HG03060 (cell line): ENCODE data around the gene CHAC1.
"Not testable (repeated sequence)": the region's sequence is repeated elsewhere in the genome, so short reads cannot be mapped to it uniquely, and the experiment has no call there.

ENCODE experiments used
- ATAC-seq: cut with Tn5 transposase; IDR thresholded peaks from one replicate; pipeline ENCODE4 v1.9.1; 2021; ENCODE audit warnings: low read depth, moderate number of reproducible peaks; ENCODE audit not compliant: unreplicated experiment

Gene CHAC1

DNA sequence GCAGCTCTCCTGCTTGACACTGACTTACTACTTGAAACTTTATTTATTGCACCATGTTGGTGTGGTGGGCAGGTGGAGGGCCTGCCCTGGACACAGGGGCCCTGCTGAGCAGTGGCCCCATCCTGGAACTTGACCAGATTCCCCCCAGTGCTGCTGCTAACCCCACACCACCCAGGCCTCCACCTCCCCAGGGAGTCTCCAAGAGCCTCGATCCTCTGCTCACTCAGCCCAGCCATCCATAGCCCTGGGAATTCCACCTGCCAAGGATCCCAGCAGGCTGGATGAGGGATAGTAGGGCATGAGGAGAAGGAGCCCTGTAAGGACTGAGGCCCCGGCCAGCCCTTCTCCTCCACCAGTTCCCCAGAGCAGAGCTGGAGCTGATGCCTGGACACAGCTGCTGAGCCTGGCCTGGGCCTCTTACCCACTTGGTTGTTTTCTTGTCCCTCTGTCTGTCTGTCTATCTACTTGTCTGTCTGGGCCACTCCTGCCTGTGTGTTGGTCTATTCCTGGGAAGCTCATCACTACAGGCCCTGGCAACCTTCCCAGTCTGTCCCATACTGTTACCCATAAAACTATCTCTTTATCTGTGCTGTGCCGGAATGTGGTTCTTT is 2.8 kb downstream of the CHAC1 start:
- no peak for ATAC-seq

DNA sequence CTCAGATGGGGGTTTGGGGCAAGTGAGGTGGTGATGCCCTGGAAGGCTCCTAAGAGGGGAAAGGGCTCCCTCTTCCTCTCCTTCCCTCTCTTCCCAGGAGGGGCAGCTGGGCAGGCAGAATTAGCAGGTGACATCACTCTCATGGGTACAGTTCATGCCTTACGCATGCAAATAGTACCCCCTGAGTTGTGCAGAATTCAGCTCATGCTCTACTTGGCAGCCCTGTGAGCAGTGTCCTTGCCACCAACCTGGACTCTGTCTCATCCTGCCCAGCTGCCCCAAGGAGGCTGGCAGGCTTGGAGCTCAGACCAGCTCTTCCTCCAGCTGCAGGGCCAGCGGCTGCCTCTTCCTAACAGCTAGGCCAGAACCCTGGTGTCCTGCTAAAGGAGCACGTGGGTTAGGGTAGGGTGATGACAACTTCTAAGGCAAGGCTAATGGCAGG is 3.3 kb downstream of the CHAC1 start:
- no peak for ATAC-seq

DNA sequence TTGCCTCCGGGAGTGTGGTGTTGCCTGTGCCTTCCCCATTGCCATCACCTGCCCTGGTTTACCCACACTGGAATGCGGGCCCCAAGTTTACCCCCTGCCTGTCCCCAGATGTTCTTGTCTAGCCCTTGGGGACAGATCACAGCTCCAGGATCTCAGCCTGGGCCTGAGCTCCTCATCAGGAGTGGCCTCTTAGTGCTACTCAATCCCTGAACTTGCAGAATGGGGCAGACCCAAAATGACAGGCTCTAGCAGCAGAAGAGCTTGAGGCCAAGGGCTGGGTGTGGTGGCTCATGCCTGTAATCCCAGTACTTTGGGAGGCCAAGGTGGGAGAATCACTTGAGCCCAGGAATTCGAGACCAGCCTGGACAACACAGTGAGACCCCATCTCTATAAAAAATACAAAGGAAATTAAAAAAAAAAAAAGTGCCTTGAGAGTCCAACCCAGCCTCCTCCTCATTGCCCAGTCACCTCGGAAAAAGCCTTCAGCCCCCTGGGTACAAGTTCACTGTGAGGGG is 3.8 kb downstream of the CHAC1 start:
- no peak for ATAC-seq

DNA sequence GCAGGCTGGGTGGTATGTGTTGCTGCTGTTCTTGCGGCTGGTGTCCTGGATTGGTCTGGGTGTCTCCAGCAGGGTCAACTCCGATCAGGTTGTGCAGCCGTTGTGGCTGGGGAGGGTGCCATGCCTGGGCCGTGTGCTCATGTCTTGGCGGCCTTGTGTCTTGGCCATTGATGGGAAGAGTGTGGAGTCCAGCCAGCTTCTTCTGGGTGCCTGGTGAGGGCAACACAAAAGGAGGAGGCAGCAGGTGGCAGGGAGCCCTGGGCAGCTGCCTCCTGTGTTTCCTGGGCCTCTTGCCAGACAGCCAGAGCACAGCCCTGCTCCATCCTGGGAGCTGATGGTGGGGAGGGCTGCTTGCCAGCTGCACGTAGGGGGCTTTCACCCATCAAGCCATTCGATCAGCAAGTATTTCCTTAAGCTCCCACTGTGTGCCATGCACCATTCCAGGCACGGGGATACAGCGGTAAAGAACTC is 4.3 kb downstream of the CHAC1 start:
- ATAC-seq = no peak

DNA sequence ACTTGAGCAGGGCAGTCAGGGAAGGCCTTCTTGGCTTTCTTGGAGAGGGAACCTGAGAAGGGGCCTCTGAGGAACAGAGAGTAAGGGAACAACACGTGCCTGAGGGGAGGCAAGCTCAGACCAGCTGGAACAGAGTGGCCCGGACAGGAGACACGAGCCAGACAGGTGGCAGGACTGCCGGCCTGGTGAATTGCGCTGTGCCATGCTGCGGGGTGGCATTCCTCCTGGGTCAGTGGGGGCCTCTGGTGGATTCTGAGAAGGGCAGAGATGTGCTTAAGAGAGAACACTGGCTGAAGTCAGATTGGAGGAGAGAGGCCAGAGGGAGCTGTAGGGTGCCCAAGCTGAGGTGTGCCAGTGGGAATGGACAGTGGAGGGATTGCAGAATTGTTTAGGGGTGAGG is 4.9 kb downstream of the CHAC1 start:
- ATAC-seq = no peak

DNA sequence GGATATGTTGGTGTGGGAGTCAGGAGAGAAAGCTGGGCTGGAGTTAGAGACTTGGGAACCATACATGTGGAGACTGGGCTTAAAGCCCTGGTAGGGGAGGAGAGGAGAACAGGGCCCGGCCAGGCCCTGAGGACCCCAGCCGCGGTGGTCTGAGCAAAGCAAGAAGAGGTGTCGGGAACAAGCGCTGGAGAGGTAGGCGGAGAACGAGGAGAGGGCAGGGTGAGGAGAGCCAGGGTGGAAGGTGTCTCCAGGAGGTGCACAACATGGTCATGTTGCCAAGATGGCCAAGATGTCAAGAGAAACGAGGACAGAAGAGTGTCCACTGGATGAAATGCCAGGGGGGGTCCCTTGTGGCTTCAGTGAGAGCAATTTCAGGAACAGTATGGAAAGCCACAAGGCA is 5.5 kb downstream of the CHAC1 start:
- no peak for ATAC-seq

DNA sequence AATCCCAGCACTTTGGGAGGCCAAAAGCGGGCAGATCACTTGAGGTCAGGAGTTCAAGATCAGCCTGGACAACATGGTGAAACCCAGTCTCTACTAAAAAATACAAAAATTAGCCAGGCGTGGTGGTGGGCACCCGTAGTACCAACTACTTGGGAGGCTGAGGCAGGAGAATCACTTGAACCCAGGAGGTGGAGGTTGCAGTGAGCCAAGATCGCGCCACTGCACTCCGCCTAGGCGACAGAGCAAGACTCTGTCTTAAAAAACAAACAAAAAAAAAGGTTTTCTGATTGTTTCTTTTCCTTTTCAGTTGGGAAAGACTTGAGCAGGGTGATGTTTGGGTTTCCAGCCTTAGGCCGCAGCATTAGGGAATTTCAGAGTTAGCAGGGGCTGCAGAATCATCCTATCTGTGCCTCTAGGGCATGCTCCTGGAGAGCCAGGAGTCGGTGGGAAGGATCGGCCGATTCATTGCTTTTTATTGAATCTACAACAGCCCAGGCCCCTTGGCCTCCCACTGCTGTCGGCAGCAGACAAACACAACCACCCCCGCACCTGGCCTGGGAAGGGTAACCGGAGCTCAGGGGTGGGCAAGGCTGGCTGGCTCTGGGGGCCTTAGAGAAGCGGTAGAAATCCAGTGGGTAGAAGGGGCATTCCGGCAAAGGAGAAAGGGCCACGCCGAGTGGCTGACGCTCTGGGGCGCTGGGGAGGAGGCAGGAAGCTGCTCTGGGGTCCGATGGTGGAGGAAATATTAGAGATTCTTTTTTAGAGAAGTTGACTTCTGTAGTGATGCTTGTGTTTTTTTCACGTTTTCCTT is 6.3 kb downstream of the CHAC1 start:
- no peak for ATAC-seq

DNA sequence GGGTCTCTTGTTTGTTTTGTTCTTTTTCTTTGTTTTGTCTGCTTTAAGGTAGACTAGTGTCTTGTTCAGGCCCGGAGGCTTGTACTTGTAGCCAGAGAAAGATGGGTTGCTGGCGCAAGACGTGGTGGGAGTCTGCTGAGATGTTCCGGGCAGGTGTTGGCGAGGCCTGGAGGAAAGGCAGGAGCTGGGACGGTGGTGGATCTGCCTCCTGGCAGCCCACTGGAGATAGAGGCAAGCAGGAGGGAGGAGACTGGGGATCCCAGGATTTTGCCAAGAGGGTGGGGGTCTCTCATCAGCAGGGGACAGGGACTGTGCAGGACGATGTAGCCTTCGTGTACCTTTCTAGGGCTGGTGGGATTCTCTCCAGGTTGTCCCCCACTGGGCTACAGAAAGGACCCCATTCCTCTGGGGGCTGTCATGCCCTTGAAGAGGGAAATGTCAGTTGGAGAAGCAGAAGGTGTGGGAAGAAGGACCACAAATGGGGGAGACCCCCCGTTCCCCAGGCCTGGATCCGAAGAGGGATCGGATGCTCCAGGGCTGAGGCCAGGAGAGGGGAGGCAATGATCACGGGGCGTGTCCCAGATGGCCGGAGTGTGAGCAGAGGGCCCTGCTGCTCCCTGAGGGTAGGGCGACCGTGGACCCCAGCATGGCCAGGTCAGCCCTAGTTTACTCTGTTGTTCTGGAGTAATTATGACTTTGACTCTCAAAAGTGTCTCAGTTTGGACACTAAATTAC is 7.0 kb downstream of the CHAC1 start:
- ATAC-seq = no peak

DNA sequence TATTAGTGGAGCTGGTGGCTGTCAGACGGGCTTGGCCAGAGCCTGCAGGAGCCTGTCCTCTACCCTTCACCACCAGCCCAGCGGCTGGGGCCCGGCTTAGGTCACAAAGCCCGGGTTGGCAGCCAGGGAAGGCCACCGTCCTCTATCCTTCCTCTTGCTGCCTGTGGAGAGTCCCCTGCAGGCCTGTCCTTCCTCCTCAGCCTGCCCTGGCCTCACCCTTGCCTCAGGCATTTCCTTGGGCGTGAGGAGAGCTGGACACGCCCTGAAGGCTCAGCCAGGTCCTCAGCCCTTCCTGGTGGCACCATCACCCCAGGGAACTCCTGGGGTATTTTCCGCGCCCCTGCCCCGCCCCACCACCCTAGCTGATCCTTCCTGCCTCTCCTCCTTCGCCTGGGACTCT is 7.7 kb downstream of the CHAC1 start:
- no peak for ATAC-seq

DNA sequence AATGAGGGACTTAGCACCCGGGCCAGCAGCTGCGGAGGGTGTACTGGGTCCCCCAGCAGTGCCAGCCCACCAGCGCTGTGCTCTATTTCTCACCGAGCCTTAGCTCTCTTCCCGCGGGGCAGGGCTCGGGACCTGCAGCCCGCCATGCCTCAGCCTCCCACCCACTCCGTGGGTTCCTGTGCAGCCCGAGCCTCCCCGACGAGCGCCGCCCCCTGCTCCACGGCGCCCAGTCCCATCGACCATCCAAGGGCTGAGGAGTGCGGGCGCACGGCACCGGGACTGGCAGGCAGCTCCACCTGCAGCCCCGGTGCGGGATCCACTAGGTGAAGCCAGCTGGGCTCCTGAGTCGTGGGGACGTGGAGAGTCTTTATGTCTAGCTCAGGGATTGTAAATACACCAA is 8.5 kb downstream of the CHAC1 start:
- ATAC-seq = not testable (repeated sequence)

DNA sequence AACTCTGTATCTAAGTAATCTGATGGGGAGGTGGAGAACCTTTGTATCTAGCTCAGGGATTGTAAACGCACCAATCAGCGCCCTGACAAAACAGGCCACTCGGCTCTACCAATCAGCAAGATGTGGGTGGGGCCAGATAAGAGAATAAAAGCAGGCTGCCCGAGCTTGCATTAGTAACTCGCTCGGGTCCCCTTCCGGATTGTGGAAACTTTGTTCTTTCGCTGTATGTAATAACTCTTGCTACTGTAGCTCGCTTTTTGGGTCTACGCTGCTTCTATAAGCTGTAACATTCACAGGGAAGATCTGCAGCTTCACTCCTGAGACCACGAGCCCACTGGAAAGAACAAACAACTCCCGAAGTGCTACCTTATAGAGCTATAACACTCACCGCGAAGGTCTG is 9.0 kb downstream of the CHAC1 start:
- ATAC-seq = not testable (repeated sequence)

DNA sequence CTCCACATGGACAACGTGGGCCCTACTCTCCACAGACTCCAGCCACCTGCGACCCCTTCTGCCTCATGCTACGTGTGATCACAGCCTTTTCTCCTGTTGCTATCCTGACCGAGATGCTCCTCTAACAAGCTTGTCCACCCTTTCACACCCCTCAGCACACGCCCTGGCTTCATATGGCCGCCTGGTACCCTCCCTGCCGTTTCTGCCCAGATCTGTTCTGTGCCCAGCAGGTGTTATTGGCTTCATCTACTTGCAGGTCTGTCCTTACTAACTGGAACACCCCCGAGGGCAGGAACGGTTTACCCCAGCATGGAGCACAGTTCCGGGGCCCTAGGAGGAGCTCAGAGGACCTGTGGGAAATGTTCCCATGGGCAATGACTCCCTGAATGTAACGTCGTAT is 9.9 kb downstream of the CHAC1 start:
- ATAC-seq = no peak

DNA sequence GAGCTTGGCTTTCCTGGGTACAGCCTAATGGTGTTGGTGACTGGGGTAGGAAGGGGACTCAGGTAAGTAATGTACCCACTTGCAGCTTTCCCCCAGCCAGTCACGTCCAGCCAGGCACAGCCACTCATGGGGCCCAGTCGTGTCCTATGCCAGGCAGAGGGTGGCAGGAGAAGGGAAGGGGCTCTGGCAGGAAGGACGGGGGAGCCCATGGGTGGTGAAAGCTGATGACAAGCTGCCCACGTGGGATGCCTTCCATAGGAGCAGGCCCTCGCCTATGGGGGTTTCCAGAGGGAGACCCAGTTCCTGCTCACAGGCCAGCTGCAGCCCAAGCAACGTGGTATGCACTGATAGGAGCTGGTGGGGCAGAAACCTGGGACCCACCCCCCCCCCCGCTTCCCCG is 10.7 kb downstream of the CHAC1 start:
- no peak for ATAC-seq

DNA sequence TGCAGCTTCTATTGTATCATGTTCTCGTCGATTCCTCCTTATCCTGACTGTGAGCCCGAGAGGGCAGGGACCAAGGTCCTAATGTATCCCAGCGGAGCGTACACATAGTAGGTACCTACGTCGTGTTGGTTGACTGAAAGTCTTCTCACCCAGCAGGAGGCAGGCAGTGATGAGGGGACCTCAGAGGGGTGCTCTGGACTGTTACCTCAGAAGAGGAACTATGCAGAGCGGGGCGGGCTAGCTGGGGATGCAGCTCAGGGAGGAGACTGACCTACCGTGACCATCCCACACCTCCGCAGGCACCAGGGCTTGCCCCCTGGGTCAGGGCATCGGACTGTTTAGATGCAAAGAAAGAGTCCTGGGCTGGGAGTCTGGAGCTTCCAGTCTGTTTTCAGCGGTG is 11.4 kb downstream of the CHAC1 start:
- ATAC-seq = no peak

DNA sequence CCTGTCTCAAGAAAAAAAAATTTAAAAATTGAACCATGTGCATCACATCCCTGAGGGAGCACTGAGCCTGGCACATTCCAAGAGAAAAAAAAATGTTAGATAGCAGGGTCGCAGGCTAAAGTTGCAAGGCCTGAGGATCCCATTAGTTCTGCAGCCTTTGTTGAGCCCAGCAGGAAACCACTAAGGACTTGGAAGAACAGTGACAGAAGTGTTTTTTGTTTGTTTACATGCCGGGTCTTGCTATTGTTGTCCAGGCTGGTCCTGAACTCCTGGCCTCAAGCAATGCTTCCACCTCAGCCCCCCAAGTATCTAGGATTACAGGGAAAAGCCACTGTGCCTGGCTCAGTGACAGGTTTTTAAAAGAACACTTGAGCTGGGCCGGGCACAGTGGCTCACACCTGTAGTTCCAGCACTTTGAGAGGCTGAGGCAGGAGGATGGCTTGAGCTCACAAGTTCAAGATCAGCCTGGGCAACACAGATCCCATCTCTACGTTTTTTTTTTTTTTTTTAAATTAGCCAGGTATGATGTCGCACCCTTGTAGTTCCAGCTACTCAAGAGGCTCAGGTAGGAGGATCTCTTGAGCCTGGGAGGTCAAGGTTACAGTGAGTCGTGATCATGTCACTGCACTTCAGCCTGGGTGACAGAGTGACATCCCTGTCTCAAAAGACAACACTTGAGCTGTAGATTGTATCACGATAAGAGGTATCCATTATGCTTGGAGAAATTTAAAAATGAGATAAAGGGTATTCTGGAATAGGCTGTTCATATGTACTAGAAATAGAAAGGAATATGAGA is 15.2 kb downstream of the CHAC1 start:
- no peak for ATAC-seq

DNA sequence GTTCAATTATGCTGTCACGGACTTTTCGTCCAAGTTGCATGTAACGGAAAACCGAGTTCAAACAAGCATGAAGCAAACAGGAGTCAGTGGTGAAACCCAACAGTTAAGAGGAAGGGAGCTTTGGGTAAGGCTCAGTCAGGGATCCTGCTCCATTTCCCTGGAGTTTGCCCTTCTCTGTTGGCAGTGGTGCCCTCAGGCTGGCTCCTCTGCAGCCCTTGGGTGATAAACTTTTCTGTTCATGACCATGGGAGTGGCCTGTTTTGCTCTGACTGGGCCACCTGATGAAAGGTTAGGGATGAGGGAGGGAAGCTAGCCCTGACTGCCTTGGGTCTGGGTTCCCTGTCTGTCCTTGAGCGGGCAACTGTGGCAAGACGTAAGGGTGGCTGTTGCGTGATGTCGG is 16.1 kb downstream of the CHAC1 start:
- no peak for ATAC-seq

DNA sequence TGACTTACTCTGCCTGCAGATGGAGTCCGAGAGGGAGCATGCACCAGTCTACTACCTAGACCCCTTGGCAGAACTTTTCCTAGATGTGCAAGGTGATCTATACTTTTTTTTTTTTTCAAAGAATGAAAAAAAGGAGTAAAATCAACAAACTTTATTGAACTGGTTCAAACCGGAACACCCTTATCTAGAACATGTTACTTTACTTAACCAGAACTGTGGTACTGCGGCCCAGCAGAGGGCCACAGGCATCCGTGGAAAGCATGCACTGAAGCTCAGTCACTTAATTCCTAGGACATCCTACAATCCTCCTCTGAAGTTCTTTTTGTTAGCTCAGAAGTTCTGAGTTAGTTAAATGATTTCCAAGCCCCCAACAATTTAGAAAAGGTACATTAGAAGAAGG is 21.6 kb downstream of the CHAC1 start:
- no peak for ATAC-seq

DNA sequence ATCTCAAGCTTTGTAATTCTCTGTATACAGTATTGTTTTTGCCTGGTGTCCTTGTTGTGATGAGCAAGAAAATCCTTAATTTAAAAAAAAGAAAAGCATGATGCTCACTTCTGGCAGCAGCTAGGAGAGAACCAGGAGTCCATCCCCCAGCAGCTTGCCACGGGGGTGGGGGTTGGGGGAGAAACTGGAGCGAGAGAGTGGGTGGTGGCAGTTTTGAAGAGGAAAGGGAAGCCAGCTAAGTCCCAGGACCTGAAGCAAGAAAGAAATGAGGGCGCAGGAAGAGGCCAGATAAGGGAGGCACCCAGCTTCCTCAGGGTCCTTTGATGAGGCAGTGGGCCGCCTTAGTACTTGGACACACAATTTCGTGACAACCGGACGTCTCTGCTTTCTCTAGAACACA is 23.5 kb downstream of the CHAC1 start:
- no peak for ATAC-seq

DNA sequence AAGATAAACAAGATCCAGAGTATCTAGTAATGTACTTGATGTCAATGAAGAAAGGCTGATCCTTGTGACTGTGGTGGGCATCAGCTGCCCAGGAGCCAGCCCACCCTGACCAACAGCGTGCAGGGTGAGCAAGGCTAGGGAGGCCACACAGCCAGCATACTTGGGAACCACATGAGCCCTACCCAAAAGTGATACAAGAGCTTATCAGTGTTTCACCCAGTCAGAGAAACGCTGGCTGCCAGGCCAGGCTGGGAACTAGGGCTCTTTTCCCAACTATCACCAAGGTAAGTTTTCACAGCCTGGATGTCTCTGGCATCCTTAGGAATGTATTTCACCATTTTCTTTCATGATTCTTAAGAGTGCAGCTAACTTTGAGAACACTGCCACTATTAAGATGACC is 24.9 kb downstream of the CHAC1 start:
- ATAC-seq = no peak

DNA sequence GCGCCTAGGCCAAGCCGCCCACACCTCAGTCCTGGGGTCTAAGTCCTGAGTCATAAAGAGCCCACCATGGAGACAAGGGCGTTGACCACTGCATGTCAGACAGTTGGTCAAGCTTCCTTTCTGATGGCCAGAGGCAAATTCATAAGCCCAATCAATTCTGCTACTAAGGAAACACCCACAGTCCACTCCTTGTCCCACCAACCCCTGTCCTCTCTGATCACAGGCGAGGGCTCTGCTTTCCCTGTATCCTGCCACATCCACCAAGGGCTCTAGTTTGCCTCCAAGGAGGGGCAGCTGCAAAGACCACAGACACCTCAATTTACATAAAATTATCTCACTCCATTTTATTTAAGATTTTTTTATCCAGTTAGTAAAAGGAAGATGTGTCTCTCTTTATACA is 25.3 kb downstream of the CHAC1 start:
- ATAC-seq = no peak

DNA sequence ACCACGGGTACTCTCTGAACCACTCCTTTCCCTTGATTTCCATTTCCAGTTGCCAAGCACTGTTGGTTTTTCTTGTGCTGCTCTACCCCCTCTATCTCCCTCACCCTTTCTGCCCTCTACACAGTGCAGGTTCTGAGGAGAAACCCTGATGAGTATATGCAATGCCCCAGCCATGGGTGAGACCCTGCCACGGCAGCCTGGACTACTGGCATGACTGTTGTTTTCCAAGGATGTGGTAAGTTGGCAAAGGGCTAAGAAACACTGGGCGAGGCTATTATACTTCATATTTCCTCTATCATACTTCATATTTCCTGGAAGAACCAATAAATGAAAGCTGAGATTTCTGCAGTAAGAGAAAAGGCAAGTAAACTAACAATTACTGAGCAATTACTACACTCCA is 27.9 kb downstream of the CHAC1 start:
- ATAC-seq = no peak
